Hematopoietic multipotent progenitor cell treated with erythropoietin and hydrocortisone succinate and interleukin-3 and kit ligand, for 4 days (in vitro differentiated cells): ENCODE measurements around the gene CNOT2.
"Not testable (repeated sequence)": the region's sequence is repeated elsewhere in the genome, so short reads cannot be mapped to it uniquely, and the experiment has no call there.

Experiments
- DNase-seq: peaks from one replicate; pipeline ENCODE4 v3.0.0-alpha.2; 2015

The CNOT2 gene

DNA sequence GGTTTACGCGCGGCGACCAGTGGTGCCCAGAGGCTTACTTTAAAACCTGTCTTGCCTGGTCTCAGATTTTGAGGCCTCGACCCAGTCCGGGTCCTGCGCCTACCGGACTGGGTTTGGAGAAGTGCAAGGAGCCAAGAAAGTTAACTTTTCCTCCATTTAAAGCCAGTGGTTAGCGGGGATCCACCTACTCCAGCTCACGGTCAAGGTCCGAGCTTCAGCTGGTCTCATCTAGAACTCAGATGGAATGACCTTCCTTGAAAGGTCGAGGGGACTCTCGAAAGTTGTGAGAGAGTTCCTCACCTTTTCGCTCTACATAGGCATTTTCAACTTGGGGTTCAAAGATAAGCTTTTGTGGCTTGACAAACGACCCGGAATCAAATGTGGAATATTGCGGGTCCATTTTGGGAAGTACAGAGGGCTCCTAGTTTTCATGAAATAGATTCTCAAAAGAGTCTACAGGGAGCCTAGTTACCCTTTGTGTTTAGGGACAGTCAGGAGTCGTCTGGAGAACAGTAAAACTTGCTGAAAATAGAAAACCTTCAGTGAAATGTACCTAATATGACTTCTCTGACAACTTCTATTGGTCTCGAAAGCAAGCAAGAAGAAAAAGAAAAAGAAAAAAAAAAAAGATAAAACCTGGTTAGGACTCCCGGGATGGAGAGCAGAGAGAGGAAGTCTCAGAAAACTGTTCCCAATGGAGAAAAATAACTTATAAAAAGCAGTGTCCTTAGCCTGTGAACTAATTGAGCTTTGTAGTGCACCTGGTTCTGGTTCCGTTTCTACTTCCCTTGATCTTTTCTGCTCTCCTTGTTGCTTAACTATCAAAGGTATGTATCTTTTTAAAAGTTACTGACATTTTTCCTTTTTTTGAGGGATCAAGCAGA, 124.3 kb downstream of the CNOT2 start:
- DNase-seq = no peak

DNA sequence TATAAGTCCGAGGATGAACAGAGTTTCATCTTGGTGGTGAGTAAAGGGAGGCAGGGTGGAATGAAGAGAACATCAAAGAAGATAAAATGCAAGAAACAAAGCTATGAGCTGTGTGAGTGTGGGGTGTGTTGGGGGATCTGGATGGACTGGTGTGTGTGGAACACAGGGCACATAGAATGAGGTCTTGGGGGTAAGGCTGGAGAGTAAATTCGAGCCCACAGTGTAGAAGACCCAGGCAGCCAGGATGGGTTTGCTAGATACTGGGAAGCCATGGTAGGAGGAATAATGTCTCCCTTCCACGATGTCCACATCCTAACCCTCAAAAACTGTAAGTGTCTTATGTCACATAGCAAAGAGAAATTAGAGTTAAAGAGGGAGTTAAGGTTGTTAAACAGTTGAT, 129.6 kb downstream of the CNOT2 start:
- no peak for DNase-seq

DNA sequence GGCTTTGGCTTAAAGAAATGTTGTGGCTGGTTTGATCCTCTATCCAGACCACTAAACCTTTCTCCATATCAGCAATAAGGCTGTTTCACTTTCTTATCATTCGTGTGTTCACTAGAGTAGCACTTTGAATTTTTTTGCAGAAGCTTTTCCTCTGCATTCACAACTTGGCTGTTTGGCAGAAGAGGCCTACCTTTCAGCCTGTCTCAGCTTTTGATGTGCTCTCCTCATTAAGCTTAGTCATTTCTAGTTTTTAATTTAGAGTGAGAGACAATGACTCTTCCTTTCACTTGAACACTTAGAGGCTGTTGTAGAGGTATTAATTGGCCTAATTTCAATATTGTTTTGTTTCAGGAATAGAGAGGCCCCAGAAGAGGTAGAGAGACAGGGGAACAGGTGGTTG, 136.6 kb downstream of the CNOT2 start:
- no peak for DNase-seq

DNA sequence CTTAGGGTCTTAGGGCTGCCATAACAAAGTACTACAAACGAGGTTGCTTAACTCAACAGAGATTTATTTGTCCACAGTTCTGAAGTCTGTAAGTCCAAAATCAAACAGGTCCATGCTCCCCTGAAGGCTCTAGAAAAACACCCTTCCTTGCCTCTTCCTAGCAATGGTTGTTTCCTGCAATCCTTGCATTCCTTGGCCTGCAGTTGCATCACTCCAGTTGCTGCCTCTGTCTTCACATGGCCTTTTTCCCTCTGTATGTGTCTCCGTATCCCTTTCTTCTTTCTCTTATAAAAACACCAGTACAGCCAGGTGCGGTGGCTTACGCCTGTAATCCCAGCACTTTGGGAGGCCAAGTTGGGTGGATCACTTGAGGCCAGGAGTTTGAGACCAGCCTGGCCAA, 140.3 kb downstream of the CNOT2 start:
- no peak for DNase-seq

DNA sequence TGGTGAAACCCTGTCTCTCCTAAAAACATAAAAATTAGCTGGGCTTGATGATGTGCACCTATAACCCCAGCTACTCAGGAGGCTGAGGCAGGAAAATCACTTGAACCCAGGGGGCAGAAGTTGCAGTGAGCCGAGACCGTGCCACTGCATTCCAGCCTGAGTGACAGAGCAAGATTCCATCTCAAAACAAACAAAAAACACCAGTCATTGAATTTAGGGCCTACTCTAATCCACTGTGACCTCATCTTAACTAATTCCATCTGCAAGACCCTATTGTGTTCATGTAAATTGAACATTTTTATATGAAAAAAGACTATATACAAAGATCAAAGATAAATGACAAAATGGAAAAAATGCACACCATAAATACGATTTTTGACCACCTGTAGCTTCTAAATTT, 140.7 kb downstream of the CNOT2 start:
- DNase-seq = no peak

DNA sequence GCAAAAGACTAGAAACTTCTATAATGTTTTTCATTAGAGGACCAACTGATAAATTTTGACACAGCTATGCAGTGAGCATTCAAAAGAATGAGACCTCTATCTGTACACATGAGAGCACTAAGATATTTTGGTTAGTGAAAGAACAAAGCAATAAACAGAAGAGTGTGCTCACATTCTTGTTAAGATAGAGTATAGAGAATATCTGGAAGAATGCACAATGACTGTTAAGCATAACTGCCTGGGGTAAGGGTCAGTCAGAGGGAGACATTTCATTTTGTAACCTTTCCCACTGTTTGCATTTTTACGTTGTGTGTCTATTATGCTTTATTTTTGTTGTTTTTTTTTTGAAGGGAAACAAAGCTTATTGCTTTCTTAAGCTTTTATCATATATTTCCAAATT, 143.5 kb downstream of the CNOT2 start:
- DNase-seq = no peak

DNA sequence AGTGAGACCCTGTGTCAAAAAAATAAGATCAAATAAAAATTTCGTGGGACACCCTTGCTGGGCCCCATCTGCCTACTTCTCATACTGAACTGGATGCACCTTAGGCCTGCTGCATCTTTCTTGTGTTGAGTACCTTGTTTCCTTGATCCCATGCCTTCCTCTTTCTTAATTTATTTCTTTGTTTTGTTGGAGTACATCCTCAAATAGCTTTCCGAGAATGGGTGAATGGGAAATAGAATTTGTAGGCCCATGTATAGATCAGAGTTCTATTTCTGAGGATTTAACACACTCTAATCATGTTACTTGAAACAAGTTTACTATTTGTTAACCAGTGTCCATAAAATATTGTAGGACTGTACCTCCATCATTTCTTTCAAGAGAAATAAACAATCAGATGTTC, 146.4 kb downstream of the CNOT2 start:
- no peak for DNase-seq

DNA sequence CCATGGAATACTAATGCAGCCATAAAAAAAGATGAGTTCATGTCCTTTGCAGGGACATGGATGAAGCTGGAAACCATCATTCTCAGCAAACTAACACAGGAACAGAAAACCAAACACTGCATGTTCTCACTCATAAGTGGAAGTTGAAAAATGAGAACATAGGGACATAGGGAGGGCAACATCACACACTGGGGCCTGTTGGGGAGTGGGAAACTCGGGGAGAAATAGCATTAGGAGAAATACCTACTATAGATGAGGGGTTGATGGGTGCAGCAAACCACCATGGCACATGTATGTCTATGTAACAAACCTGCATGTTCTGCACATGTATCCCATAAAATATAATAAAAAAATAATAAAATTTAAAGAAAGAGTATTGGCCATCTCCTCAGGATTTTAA, 149.4 kb downstream of the CNOT2 start:
- not testable (repeated sequence) for DNase-seq

DNA sequence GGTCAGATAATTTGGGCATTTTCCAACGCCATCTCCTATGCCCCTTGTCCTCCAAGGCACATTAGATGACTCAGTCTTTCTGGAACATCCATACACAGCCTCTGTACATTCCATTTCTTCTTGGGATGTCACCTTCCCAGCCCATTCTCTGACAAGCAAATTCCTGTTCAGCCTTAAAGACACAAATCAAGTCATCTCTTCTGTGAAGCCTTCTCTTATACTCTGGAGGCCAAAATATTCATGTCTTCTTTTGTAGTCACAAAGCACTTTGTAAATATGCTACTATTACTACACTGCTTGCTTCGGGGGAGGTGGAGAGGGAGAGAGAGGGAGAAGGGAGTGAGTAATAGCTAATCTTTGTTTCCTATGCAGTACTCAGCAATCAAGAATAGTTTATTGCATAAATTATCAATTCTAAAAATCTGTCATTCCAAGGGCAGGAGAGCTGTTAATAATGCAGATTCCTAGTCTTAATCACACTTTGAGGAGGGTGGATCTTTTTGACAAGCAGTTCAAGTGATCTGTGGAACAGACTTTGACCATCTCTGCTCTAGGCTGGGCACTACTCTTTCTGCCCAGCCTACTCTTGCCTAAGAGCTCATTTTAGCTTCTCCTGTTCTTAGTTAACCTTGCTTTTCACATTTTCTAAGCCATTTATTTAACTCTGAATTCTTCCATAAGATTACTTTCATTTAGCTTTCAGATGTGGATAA, 150.7 kb downstream of the CNOT2 start:
- DNase-seq = no peak

DNA sequence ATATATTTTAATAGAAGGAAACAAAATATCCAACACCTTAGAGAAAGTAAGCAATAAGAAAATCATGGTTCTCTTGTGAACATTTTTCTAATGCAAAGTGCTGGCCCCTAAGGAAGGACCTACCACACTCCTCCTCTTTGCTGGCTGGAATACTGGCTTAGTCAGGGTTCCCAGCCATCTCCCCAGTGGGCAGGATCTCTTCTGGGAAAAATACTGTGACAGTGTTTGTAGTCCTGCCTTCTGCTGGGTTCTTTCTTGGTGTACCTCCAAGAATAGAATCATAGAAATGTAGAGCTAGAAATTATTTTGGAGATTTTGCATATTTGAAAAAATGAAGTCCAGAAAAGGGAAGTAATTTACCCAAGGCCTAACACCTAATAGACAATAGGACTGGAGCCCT, 154.8 kb downstream of the CNOT2 start:
- DNase-seq = no peak

DNA sequence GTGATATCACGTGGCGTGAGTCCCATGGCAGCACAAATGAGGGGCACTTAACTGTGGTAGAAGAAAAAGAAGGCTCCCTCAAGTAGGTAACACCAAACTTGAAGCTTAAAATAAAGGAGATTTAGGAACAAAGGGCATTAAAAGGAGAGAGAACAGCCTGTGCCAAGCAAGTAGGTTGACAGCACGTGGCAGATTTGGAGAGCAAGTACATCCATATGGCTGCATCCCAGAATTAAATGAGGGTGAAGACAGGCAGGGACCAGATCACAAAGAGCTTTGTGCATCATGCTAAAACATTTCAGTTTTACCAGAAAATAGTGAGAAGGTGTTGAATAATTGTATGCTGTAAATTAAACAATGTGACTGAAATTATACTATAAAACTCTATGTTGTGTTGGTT, 155.6 kb downstream of the CNOT2 start:
- no peak for DNase-seq

DNA sequence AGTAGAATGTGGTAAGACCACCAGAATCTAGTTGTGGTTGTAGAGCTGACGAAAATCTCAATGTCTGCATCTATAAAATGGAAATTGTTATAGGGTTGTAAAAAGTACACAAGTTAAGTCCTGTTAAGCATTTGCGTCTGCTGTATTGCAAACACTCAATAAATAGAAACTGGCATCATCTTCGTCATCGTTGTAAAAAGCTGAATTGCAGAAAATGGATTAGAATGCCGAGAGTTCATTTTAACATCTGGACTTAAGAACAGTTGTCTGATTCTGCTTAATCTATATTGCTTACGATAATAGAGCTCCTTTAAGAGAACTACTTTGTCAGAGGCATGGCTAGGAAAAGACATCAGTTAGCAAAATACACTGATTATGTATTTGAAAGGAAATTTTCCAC, 156.1 kb downstream of the CNOT2 start:
- DNase-seq = no peak

DNA sequence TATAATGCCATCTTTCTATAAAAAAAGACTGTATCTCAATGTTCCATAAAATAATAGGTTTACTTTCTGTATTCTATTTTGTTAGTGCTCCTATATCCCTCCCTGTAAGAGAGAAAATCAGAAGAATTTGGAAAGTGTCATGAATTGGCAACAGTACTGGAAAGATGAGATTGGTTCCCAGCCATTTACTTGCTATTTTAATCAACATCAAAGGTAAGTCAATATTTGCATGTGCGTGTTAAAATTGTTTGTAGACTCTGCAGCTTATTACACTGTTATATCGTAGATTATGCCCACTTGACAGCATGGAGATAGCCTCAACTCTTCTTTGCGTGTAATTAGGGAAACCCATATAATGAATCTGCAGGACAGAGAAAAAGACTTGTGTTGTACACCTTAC, 156.9 kb downstream of the CNOT2 start:
- DNase-seq = no peak

DNA sequence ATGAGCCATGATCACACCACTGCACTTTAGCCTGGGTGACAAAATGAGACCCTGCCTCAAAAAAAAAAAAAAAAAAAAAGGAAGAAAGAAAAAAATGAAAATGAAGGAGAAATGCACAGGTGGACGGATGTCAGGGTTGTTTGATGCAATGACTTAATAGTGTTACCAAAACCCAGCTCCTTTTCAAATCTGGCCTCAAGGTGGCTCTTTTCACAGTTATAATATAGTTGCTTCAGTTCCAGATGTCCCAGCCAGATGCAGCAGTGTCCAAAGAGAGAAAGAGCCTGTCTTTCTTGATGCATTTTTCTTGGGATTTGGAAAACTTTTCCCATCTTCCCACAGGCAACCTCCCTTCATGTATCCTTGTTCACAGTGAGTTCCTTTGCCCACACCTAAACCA, 159.4 kb downstream of the CNOT2 start:
- DNase-seq = peak; percentile 3

DNA sequence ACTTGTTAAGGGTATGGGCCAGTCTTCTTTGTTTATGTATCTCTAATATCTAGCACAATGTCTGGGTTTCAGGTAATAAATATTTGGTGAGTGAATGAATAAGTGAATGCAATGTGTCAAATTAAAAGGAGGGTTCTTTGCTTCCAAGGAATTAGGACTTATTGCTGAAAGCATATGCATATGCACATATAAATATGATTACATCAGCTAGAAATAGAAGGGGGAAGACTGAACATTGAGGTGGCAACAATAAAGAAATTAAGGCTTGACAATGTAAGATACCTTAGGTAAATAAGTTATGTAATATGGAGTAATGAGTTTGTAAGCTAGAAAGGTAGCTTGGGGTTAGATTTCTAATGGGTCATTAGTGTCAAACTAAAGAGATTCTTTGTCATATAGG, 160.6 kb downstream of the CNOT2 start:
- no peak for DNase-seq
